AG10803 (cell line): ENCODE results near the gene C6orf52.
A peak's percentile ranks its signal among the peaks of the same experiment; 100 is the strongest.

Experiments
- DNase-seq: peaks from one replicate; pipeline ENCODE4 v3.0.0; 2010; ENCODE audit warnings: low read depth
- H3K4me3 ChIP-seq: 2 replicates; pipeline ENCODE4 v1.5.1; 2011; ENCODE audit warnings: mild to moderate bottlenecking, low read length, control low read depth
- CTCF ChIP-seq: conservative IDR thresholded peaks from 2 replicates; pipeline ENCODE4 v1.5.1; 2011; ENCODE audit warnings: mild to moderate bottlenecking, low read length, control low read depth, inconsistent platforms

The C6orf52 gene

DNA sequence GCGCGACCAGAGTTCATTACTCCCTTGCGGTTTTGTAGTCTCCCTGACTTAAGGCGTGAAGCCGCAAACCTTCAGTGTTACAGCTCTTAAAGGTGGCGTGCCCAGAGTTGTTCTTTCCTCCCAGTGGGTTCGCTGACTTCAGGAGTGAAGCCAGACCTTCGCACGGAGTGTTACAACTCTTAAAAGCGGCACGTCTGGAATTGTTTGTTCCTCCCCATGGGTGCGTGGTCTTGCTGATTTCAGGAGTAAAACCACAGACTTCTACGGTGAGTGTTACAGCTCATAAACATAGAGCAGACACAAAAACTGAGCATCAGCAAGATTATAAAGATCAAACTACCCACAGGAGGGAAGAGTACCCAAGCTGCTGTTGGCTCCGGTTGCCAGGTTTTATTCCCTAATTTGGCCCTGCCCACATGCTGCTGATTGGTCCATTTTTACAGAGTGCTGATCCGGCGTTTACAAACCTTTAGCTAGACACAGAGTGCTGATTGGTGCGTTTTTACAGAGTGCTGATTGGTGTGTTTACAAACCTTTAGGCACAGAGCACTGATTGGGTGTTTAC is 38.8 kb upstream of the C6orf52 start:
- DNase-seq: no peak
- no peak overlapping the region for H3K4me3 ChIP-seq
- TF ChIP-seq CTCF: no peak

DNA sequence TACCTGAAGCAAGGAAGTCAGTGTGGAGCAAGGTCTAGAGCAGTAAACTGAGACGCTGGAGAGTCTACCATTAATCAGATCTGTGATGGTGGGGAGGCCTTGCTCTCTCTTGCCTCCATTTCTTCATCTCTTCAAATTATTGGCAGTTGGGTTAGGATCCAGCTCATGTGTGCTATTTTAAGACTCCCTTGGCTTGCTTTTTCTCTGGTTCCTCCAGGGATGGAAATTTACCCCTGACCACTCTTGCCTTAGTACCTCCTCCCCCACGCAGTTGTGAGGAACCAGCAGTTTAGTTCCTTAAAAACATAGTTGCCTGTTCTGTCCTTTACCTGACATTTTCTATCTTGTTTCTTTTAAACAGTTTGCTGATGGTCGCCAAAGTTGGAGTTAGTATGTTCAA is 35.8 kb upstream of the C6orf52 start:
- no peak overlapping the region for H3K4me3 ChIP-seq
- no peak for DNase-seq
- TF ChIP-seq CTCF: no peak

DNA sequence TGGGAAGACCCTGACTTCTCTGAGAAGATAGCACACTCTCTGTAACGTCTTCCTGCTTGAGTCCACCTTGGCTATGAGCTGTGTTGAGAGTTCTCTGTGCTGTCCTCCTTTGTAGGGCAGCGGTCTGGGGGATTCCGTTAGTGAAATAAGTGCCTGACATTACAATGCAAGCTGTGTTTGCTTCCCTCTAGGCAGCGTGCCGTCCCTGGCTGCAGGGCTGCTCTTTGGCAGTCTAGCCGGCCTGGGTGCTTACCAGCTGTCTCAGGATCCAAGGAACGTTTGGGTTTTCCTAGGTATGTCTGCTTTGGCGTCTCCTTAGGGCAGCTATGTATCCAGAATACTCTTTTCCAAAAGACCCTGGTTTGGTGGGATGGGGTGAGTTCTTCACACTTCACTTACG is 31.3 kb upstream of the C6orf52 start:
- no peak for DNase-seq
- no peak overlapping the region for H3K4me3 ChIP-seq
- no peak for TF ChIP-seq CTCF

DNA sequence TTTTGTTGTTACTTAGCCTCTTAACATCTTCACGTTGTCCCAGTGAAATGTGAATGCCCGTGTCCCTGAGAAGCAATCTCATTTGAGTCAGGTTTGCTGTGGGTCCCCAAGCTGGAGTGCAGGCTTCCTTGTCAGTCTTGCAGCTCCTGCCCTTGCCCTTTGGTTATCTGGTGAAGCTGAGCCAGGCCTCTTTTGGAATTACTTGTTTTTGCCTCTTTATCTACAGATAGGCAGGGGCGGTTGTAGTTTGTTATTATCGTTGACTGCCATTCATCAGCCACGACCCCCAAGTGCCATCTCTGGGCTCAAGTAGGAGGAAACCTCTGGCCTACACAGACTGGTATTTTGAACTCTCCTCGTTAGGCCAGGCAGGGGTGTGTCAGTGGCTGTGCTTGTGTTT is 30.6 kb upstream of the C6orf52 start:
- TF ChIP-seq CTCF: no peak
- H3K4me3 ChIP-seq: no peak overlapping the region
- DNase-seq: no peak

DNA sequence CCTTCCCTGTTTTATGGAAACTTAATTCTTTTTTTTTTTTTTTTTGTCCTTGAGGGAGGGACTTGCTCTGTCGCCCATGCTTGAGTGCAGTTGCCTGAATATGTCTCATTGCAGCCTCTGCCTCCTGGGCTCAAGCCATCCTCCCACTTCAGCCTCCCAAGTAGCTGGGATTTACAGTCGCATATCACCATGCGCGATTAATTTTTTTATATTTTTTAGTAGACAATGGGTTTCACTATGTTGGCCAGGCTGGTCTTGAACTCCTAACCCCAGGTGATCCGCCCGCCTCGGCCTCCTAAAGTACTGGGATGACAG is 29.1 kb upstream of the C6orf52 start:
- TF ChIP-seq CTCF: no peak
- no peak for DNase-seq
- H3K4me3 ChIP-seq: peak overlapping the region; percentile 83

DNA sequence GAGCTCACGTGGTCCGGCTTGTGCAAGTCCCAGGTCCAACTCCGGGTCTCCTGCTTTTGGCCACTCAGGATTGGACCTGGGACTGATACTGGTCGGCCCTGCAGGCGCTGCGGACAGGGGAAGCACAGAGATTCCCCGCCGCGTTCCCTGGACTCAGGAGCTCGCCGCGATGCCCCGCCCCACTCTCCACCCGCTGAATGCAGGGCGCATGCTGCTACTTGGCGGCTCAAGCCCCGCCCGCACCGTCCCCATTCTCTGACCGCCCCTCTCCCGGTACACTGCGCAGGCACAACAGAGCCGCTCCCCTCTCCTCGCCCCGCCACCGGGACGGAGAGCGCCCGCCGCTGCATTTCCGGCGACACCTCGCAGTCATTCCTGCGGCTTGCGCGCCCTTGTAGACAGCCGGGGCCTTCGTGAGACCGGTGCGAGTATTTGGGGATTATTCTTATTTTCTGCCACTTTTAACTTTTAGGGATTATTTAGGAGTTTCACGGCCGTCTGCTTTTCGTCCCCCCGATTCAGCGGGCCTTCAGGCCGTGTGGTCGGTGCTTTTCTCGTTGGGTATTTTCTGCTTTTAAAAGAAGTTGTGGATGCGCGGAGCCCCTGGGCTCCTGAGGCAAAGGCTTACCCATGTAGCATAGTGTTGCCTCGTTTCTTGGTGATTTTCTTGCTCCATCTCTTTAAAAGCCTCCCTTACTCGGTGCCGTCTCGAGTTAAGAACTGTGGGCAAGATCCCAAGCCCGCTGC is 28.6 kb upstream of the C6orf52 start, which contains the start of gene TMEM14C:
TMEM14C (plus strand) TSS at position 251 of the 747 bp plus-strand sequence. CDS start 1,544 bp downstream, outside the sequence.
- peak; percentile 99 for DNase-seq
- TF ChIP-seq CTCF: no peak
- peak within 1 kb of the TSS; percentile 83 for H3K4me3 ChIP-seq

DNA sequence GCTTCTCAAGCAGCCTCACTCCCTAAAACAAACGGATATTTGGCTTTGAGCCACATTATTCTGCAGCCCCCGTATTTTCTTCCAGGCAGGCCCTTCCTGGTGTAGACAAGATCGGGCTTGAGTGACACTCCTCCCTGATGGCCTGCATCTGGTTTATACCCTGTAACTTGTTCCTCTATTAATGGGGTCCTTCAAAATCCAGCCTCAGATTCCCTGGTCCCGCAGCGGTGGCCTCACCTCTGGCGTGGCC is 28.1 kb upstream of the C6orf52 start:
- no peak for DNase-seq
- H3K4me3 ChIP-seq: peak overlapping the region; percentile 83
- TF ChIP-seq CTCF: no peak
